ENCODE data around the gene SLITRK3. TPM values are rescaled to one million over a fixed set of nuclear protein-coding genes. Genes with fewer than 3 reads are reported as not detected.

The SLITRK3 gene
- not detected for total RNA-seq (ENCODE audit: unreplicated experiment)
- long read RNA-seq = 0 reads

- TF ChIP-seq CTCF (IDR thresholded peaks at IDR 0.05; ENCODE audit: unreplicated experiment) = no peak
- H3K27ac Mint-ChIP-seq (ENCODE audit: unreplicated experiment) = no peak within 1 kb of the TSS
- peaks cover 27% of the 10 kb centered on the region for H3K27me3 Mint-ChIP-seq (ENCODE audit: unreplicated experiment)
- peaks cover 3% of the 10 kb centered on the region for H3K36me3 Mint-ChIP-seq (ENCODE audit: low read depth, unreplicated experiment)
- H3K4me3 Mint-ChIP-seq (ENCODE audit: unreplicated experiment) = peak within 1 kb of the TSS; percentile 90
- DNase-seq (ENCODE audit: low spot score) = peak; percentile 17
- no peaks in the 10 kb centered on the region for H3K9me3 Mint-ChIP-seq (ENCODE audit: unreplicated experiment)
- peaks cover 39% of the 10 kb centered on the region for H3K4me1 Mint-ChIP-seq (ENCODE audit: unreplicated experiment)
These were observed at the start of gene SLITRK3 for GRCh38 chr3:165195640-165196576. SLITRK3 (minus strand) TSS chr3:165196384; CDS start chr3:165190830, 5,554 bp downstream.

GRCh38 chr3:165243597-165243996, 47.4 kb upstream of the SLITRK3 start:
- Mint-ChIP-seq H3K4me3 (ENCODE audit: unreplicated experiment) (no peak overlapping the region), H3K27me3 (ENCODE audit: unreplicated experiment) (no peaks in the 10 kb centered on the region), H3K27ac (ENCODE audit: unreplicated experiment) (no peak overlapping the region), H3K36me3 (ENCODE audit: low read depth, unreplicated experiment) (no peaks in the 10 kb centered on the region), H3K9me3 (ENCODE audit: unreplicated experiment) (no peaks in the 10 kb centered on the region), H3K4me1 (ENCODE audit: unreplicated experiment) (no peaks in the 10 kb centered on the region)
- no peak for TF ChIP-seq CTCF (IDR thresholded peaks at IDR 0.05; ENCODE audit: unreplicated experiment)
- no peak for DNase-seq (ENCODE audit: low spot score)

- H3K27ac Mint-ChIP-seq (ENCODE audit: unreplicated experiment) = no peak overlapping the region
- no peak for TF ChIP-seq CTCF (IDR thresholded peaks at IDR 0.05; ENCODE audit: unreplicated experiment)
- no peaks in the 10 kb centered on the region for H3K27me3 Mint-ChIP-seq (ENCODE audit: unreplicated experiment)
- no peaks in the 10 kb centered on the region for H3K9me3 Mint-ChIP-seq (ENCODE audit: unreplicated experiment)
- no peaks in the 10 kb centered on the region for H3K4me1 Mint-ChIP-seq (ENCODE audit: unreplicated experiment)
- no peak for DNase-seq (ENCODE audit: low spot score)
- no peak overlapping the region for H3K4me3 Mint-ChIP-seq (ENCODE audit: unreplicated experiment)
- no peaks in the 10 kb centered on the region for H3K36me3 Mint-ChIP-seq (ENCODE audit: low read depth, unreplicated experiment)
These were observed 37.5 kb upstream of the SLITRK3 start for GRCh38 chr3:165233501-165234195.

- peaks cover 1% of the 10 kb centered on the region for H3K27me3 Mint-ChIP-seq (ENCODE audit: unreplicated experiment)
- no peak for DNase-seq (ENCODE audit: low spot score)
- H3K27ac Mint-ChIP-seq (ENCODE audit: unreplicated experiment) = no peak overlapping the region
- H3K4me1 Mint-ChIP-seq (ENCODE audit: unreplicated experiment) = peaks cover 6% of the 10 kb centered on the region
- no peak for TF ChIP-seq CTCF (IDR thresholded peaks at IDR 0.05; ENCODE audit: unreplicated experiment)
- H3K36me3 Mint-ChIP-seq (ENCODE audit: low read depth, unreplicated experiment) = no peaks in the 10 kb centered on the region
- no peaks in the 10 kb centered on the region for H3K9me3 Mint-ChIP-seq (ENCODE audit: unreplicated experiment)
- H3K4me3 Mint-ChIP-seq (ENCODE audit: unreplicated experiment) = no peak overlapping the region
These were observed 29.4 kb upstream of the SLITRK3 start for GRCh38 chr3:165225604-165226003.
